OCI-LY1 (cell line): ENCODE results near the gene MPP2.

Experiments used
- CTCF ChIP-seq: fragments of 200-600 bp; sonication (generic), shearing (Covaris generic); IDR thresholded peaks from 2 replicates; pipeline ENCODE4 v1.5.1; 2017; ENCODE audit warnings: mild to moderate bottlenecking, antibody characterized with exemption, low read length, moderate library complexity, mixed read lengths
- EZH2 ChIP-seq: fragments of 200-600 bp; sonication (generic), shearing (Covaris generic); IDR thresholded peaks from 2 replicates; pipeline ENCODE4 v1.8.0; 2017; ENCODE audit warnings: borderline replicate concordance, mixed run types, mild to moderate bottlenecking, antibody characterized with exemption, low read length, moderate library complexity, mixed read lengths

GRCh38 chr17:43855061-43855460, 52.3 kb downstream of the MPP2 start:
- no peak for TF ChIP-seq CTCF
- no peak for TF ChIP-seq EZH2
